Measurements from ENCODE around the gene CNTNAP2. TPM values are rescaled to one million over a fixed set of nuclear protein-coding genes. Genes with fewer than 3 reads are reported as not detected.

Gene CNTNAP2
- total and polyA plus RNA-seq, 2 of the 8 experiments (the other 6 are each of a cell fraction or from before 2014, with no cell fraction given), result 27.9 to 71.0 TPM

- TF ChIP-seq, protein P1, sequence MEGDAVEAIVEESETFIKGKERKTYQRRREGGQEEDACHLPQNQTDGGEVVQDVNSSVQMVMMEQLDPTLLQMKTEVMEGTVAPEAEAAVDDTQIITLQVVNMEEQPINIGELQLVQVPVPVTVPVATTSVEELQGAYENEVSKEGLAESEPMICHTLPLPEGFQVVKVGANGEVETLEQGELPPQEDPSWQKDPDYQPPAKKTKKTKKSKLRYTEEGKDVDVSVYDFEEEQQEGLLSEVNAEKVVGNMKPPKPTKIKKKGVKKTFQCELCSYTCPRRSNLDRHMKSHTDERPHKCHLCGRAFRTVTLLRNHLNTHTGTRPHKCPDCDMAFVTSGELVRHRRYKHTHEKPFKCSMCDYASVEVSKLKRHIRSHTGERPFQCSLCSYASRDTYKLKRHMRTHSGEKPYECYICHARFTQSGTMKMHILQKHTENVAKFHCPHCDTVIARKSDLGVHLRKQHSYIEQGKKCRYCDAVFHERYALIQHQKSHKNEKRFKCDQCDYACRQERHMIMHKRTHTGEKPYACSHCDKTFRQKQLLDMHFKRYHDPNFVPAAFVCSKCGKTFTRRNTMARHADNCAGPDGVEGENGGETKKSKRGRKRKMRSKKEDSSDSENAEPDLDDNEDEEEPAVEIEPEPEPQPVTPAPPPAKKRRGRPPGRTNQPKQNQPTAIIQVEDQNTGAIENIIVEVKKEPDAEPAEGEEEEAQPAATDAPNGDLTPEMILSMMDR (IDR thresholded peaks at IDR 0.05; ENCODE audit: control extremely low read depth in 1 of 3, insufficient read depth in 1 of 3, low read depth in 1 of 3, low read length in 3 of 3), result no peak
- TF ChIP-seq CHD1 (IDR thresholded peaks at IDR 0.05; ENCODE audit: low read depth, low read length) (no peak), ZNF274 (IDR thresholded peaks at IDR 0.05; ENCODE audit: borderline replicate concordance, extremely low read depth, low read length) (no peak), RAD21 (IDR thresholded peaks at IDR 0.05 in 1 of 2, conservative IDR thresholded peaks at IDR 0.05 in 1 of 2; ENCODE audit: low read depth in 2 of 2, low read length in 2 of 2) (no peak), HDAC2 (IDR thresholded peaks at IDR 0.05; ENCODE audit: borderline replicate concordance in 1 of 2, low read depth in 2 of 2, low read length in 2 of 2) (no peak), RBBP5 (IDR thresholded peaks at IDR 0.05; ENCODE audit: borderline replicate concordance, low read depth, low read length) (no peak), POU5F1 (IDR thresholded peaks at IDR 0.05; ENCODE audit: low read depth, low read length) (no peak)
Observed at GRCh38 chr7:147183276-147183675, 1066.7 kb downstream of the CNTNAP2 start (continued).
